ENCODE data around the gene SAPCD1.

DNA sequence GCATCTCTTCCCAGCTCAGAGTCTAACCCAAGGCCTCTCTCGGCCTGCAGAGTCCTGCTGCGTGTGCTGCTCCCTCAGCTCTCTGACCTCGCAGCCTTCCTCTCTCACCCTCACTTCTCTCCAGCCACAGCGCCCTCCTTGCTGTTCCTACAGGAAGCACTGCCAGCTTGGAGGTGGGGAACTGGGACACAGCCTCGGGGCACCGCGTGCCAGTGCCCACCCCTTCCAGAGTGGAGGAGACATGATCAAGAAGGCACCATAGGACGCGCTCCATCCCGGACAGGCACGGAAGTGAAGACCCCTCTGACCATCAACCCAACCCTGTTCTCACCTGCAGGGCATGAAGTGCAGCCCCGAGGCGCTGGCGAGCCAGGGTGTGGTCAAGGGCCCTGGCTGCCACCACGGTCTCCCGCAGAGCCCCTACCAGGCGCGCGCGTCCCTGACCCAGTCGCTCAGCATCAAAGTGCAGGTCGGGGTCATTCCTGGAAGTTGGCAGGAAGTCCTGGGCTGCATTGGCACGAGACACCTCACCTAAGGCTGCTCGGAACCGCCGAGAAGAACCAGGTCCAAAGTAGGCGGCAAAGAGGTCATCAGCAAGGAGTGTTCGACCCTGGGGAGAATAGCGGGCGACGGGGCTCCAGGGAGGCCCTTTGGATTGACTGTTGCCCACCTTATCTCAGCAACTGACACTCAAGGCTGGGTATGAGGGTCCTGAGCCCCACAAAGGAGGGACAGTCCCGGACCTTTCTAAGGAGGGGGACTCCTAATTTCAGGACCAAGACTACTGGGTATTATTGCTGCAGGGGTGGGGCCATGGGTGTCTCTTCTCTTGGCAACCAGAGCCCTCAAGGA is 13.4 kb downstream of the SAPCD1 start:
- TF ChIP-seq POLR2AphosphoS5 (IDR thresholded peaks at IDR 0.05; ENCODE audit: low read depth, low read length) = no peak
- no peak for TF ChIP-seq POLR2A (IDR thresholded peaks at IDR 0.05; ENCODE audit: low read depth, low read length)

All from GM12891 (cell line).